ENCODE data around the gene TMEM88. TPM values are rescaled to one million over a fixed set of nuclear protein-coding genes. Genes with fewer than 3 reads are reported as not detected.

Gene TMEM88
- total and polyA plus RNA-seq, 2 of the 13 experiments (the other 11 are each of a cell fraction or from before 2014, with no cell fraction given): 0.31 to 0.66 TPM

DNA sequence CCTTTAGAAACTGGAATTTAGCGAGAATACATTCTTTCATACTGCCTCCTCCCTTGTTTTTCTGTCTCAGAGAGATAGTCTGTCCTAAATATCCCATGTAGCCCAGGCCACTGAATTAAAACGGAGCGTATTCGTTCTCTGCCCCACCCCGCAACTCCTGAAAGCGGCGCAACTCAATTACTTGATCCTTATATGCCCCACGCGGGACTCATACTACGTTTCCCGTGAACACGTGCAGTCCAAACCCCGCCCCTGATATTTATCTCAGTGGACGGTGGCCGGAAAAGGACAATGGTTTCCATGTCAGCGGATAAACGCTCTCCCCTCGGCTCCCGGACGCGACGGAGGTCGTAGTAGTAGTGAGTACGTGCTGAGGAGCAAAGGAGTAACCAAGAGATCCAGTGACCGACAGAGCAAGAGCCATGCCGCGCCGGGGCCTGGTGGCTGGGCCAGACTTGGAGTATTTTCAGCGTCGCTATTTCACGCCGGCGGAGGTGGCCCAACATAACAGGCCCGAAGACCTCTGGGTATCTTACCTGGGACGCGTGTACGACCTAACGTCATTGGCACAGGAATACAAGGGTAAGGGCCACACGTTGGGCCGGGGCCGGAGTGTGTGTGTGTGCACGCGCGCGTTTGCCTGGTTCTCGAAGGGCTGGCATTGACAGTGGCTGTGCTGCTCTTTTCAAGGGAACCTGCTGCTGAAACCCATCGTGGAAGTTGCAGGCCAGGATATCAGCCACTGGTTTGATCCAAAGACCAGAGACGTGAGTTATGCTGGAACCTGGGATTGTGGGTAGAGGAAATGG lies 3.1 kb downstream of the TMEM88 start, which contains the start of gene CYB5D1 (continued):
- TF ChIP-seq, protein P1, sequence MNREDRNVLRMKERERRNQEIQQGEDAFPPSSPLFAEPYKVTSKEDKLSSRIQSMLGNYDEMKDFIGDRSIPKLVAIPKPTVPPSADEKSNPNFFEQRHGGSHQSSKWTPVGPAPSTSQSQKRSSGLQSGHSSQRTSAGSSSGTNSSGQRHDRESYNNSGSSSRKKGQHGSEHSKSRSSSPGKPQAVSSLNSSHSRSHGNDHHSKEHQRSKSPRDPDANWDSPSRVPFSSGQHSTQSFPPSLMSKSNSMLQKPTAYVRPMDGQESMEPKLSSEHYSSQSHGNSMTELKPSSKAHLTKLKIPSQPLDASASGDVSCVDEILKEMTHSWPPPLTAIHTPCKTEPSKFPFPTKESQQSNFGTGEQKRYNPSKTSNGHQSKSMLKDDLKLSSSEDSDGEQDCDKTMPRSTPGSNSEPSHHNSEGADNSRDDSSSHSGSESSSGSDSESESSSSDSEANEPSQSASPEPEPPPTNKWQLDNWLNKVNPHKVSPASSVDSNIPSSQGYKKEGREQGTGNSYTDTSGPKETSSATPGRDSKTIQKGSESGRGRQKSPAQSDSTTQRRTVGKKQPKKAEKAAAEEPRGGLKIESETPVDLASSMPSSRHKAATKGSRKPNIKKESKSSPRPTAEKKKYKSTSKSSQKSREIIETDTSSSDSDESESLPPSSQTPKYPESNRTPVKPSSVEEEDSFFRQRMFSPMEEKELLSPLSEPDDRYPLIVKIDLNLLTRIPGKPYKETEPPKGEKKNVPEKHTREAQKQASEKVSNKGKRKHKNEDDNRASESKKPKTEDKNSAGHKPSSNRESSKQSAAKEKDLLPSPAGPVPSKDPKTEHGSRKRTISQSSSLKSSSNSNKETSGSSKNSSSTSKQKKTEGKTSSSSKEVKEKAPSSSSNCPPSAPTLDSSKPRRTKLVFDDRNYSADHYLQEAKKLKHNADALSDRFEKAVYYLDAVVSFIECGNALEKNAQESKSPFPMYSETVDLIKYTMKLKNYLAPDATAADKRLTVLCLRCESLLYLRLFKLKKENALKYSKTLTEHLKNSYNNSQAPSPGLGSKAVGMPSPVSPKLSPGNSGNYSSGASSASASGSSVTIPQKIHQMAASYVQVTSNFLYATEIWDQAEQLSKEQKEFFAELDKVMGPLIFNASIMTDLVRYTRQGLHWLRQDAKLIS (CRISPR knock-in tag; IDR thresholded peaks at IDR 0.05): no peak
- no peak for TF ChIP-seq CCAR2 (optimal IDR thresholded peaks at IDR 0.05; ENCODE audit: low read depth, low read length)
- no peak for TF ChIP-seq RARA (CRISPR knock-in tag; IDR thresholded peaks at IDR 0.05)
- no peak for TF ChIP-seq RFX5 (IDR thresholded peaks at IDR 0.05; ENCODE audit: low read depth, low read length)
- TF ChIP-seq ZNF350 (CRISPR knock-in tag; IDR thresholded peaks at IDR 0.05; ENCODE audit: borderline replicate concordance, low read depth): peak; percentile 59
- TF ChIP-seq, protein P2, sequence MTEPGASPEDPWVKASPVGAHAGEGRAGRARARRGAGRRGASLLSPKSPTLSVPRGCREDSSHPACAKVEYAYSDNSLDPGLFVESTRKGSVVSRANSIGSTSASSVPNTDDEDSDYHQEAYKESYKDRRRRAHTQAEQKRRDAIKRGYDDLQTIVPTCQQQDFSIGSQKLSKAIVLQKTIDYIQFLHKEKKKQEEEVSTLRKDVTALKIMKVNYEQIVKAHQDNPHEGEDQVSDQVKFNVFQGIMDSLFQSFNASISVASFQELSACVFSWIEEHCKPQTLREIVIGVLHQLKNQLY (CRISPR knock-in tag; IDR thresholded peaks at IDR 0.05): no peak
- TF ChIP-seq ELF3 (CRISPR knock-in tag; IDR thresholded peaks at IDR 0.05): no peak
- no peak for TF ChIP-seq ATF7 (IDR thresholded peaks at IDR 0.05)
- TF ChIP-seq ATF7 (CRISPR knock-in tag; IDR thresholded peaks at IDR 0.05): no peak
- no peak for TF ChIP-seq ZNF282 (IDR thresholded peaks at IDR 0.05; ENCODE audit: partially characterized antibody)
- 0 out of 2 replicates have a peak, but pooled peaks have one; percentile 24 for TF ChIP-seq POLR2AphosphoS5 (IDR thresholded peaks at IDR 0.05; ENCODE audit: low read depth, low read length)
- TF ChIP-seq, protein P3, sequence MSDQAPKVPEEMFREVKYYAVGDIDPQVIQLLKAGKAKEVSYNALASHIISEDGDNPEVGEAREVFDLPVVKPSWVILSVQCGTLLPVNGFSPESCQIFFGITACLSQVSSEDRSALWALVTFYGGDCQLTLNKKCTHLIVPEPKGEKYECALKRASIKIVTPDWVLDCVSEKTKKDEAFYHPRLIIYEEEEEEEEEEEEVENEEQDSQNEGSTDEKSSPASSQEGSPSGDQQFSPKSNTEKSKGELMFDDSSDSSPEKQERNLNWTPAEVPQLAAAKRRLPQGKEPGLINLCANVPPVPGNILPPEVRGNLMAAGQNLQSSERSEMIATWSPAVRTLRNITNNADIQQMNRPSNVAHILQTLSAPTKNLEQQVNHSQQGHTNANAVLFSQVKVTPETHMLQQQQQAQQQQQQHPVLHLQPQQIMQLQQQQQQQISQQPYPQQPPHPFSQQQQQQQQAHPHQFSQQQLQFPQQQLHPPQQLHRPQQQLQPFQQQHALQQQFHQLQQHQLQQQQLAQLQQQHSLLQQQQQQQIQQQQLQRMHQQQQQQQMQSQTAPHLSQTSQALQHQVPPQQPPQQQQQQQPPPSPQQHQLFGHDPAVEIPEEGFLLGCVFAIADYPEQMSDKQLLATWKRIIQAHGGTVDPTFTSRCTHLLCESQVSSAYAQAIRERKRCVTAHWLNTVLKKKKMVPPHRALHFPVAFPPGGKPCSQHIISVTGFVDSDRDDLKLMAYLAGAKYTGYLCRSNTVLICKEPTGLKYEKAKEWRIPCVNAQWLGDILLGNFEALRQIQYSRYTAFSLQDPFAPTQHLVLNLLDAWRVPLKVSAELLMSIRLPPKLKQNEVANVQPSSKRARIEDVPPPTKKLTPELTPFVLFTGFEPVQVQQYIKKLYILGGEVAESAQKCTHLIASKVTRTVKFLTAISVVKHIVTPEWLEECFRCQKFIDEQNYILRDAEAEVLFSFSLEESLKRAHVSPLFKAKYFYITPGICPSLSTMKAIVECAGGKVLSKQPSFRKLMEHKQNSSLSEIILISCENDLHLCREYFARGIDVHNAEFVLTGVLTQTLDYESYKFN (CRISPR knock-in tag; conservative IDR thresholded peaks at IDR 0.05): peak; percentile 19; the same call in 1 of the 2 replicates
- TF ChIP-seq NR3C1 (CRISPR knock-in tag; IDR thresholded peaks at IDR 0.05): no peak
- no peak; the same call in 1 of the 2 replicates for TF ChIP-seq NAIF1 (CRISPR knock-in tag; IDR thresholded peaks at IDR 0.05; ENCODE audit: borderline replicate concordance)
- TF ChIP-seq, protein P4, sequence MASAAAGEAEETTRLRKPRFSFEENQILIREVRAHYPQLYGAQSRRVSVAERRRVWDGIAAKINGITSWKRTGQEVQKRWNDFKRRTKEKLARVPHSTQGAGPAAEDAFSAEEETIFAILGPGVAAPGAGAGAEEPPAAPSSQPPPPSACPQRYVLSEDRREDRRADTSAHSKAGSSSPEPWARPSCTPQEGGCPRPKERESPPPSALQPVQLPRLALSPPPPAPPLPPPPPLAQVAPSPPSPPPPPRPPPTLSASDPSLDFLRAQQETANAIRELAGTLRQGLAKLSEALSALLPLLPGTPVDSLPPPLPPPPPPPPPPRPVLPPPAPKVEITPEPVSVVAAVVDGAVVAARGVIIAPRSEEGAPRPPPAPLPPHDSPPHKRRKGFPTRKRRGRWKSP (CRISPR knock-in tag; IDR thresholded peaks at IDR 0.05): peak; percentile 59; the same call in 1 of the 2 replicates
- no peak for TF ChIP-seq KLF12 (CRISPR knock-in tag; IDR thresholded peaks at IDR 0.05; ENCODE audit: borderline replicate concordance)
- TF ChIP-seq NCOA2 (CRISPR knock-in tag; IDR thresholded peaks at IDR 0.05): no peak; the same call in 1 of the 2 replicates
- no peak for TF ChIP-seq ZNF547 (CRISPR knock-in tag; IDR thresholded peaks at IDR 0.05)
- TF ChIP-seq, protein P5, sequence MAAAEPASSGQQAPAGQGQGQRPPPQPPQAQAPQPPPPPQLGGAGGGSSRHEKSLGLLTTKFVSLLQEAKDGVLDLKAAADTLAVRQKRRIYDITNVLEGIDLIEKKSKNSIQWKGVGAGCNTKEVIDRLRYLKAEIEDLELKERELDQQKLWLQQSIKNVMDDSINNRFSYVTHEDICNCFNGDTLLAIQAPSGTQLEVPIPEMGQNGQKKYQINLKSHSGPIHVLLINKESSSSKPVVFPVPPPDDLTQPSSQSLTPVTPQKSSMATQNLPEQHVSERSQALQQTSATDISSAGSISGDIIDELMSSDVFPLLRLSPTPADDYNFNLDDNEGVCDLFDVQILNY (CRISPR knock-in tag; conservative IDR thresholded peaks at IDR 0.05): no peak
- no peak for TF ChIP-seq MED1 (CRISPR knock-in tag; IDR thresholded peaks at IDR 0.05)
- TF ChIP-seq ZNF451 (CRISPR knock-in tag; IDR thresholded peaks at IDR 0.05): peak; percentile 62; the same call in 1 of the 2 replicates

Data from HepG2 (cell line).